HL-60 (cell line): Measurements from ENCODE around the gene HHAT.

Experiments
- DNase-seq, 2 experiments: peaks; one replicate each; pipeline ENCODE4 v3.0.0-alpha.2; 2010 to 2020; ENCODE audit warnings: low read depth in 1 of 2, low spot score in 1 of 2
- H3K27ac ChIP-seq: fragments of 250-450 bp; sonication (Bioruptor Pico); replicated peaks from 2 replicates; pipeline ENCODE4 v1.5.1; 2020; ENCODE audit warnings: mild to moderate bottlenecking, moderate library complexity
- H3K27me3 ChIP-seq: fragments of 250-450 bp; sonication (Bioruptor Pico); 2 replicates; pipeline ENCODE4 v1.5.1; 2021; ENCODE audit warnings: mild to moderate bottlenecking, moderate library complexity; ENCODE audit not compliant: insufficient read depth, poor library complexity, severe bottlenecking
- H3K4me3 ChIP-seq: replicated peaks from 2 replicates; pipeline ENCODE4 v1.5.1; 2011; ENCODE audit warnings: mild to moderate bottlenecking, control low read depth, low read length; ENCODE audit not compliant: insufficient read depth
- CTCF ChIP-seq: IDR thresholded peaks from one replicate; pipeline ENCODE4 v1.5.1; 2011; ENCODE audit warnings: low read length, control low read depth, inconsistent platforms; ENCODE audit not compliant: insufficient read depth
- GABPA ChIP-seq: IDR thresholded peaks from 2 replicates; pipeline ENCODE4 v1.6.1; 2012; ENCODE audit warnings: low read depth
- POLR2AphosphoS5 ChIP-seq: IDR thresholded peaks from 2 replicates; pipeline ENCODE4 v1.6.1; 2012; ENCODE audit warnings: low read depth
- REST ChIP-seq: IDR thresholded peaks from 2 replicates; pipeline ENCODE4 v1.6.1; 2012; ENCODE audit warnings: low read depth; ENCODE audit not compliant: insufficient replicate concordance
- SPI1 ChIP-seq: IDR thresholded peaks from 2 replicates; pipeline ENCODE4 v1.6.1; 2012; ENCODE audit warnings: low read depth, mild to moderate bottlenecking, borderline replicate concordance

Gene HHAT

GRCh38 chr1:210378736-210379135 lies 50.0 kb downstream of the HHAT start:
- no peak overlapping the region for H3K27ac ChIP-seq

GRCh38 chr1:210381934-210382333 lies 53.2 kb downstream of the HHAT start:
- no peak overlapping the region for H3K27ac ChIP-seq
- DNase-seq = no peak
- TF ChIP-seq REST (no peak), SPI1 (no peak), POLR2AphosphoS5 (no peak), GABPA (no peak), CTCF (no peak)
- no peak overlapping the region for H3K4me3 ChIP-seq
- no peaks in the 10 kb centered on the region for H3K27me3 ChIP-seq

More at GRCh38 chr1:210378736-210379135, 50.0 kb downstream of the HHAT start:
- no peaks in the 10 kb centered on the region for H3K27me3 ChIP-seq
- no peak for TF ChIP-seq POLR2AphosphoS5
- TF ChIP-seq GABPA = no peak
- TF ChIP-seq CTCF = no peak
- no peak for TF ChIP-seq SPI1
- TF ChIP-seq REST = no peak
- no peak for DNase-seq
- no peak overlapping the region for H3K4me3 ChIP-seq

- H3K4me3 ChIP-seq = no peak overlapping the region
- DNase-seq = no peak
- no peaks in the 10 kb centered on the region for H3K27me3 ChIP-seq
- no peak for TF ChIP-seq GABPA
- H3K27ac ChIP-seq = no peak overlapping the region
Observed at GRCh38 chr1:210384625-210385024, 55.9 kb downstream of the HHAT start.

- TF ChIP-seq REST (no peak), CTCF (no peak), GABPA (no peak), POLR2AphosphoS5 (no peak), SPI1 (no peak)
- H3K4me3 ChIP-seq = no peak overlapping the region
- no peak overlapping the region for H3K27ac ChIP-seq
- H3K27me3 ChIP-seq = no peaks in the 10 kb centered on the region
- DNase-seq = no peak
Observed at GRCh38 chr1:210385228-210385627, 56.5 kb downstream of the HHAT start.
